ENCODE data around the gene NPC1.
"Not testable (repeated sequence)": the region's sequence is repeated elsewhere in the genome, so short reads cannot be mapped to it uniquely, and the experiment has no call there.

Gene NPC1

DNA sequence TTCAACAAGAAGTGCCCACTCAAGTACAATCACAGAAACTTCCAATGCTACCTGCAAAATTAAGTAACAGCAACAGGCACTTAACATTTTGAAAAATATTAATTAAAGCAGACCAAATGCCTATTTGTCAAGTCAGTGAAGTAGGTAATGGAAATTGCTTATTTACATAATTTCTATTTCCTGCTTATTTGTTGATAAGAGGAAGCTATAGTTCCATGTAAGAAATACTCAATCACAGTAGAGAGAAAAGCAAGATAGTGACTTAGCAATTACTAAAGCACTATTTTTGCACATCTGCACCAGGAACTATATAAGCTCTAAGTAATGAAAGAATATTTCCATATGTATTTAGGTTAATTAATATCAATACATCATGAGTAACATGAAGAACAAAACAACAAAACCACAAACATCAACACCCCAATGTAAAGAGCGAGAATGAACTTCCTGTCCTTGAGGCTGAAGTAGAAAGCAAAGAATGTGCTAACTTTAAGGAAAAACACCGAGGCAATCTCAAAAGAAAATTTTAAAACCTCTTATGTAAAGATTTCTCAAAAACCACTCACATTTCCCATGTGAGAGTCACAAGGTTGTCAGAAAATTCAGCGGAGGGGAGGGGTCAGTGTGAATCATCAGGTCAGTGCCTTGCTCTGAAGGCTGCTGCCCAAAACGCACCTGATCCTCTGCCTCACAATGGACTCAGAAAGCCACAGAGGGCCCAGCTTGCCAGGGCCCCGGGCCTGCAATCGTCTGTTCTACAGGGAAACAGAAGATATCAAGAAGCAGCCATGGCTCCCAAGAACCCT, 12.5 kb downstream of the NPC1 start:
- no peak for DNase-seq

GRCh38 chr18:23573020-23573419, 13.3 kb downstream of the NPC1 start:
- no peak for DNase-seq

DNA sequence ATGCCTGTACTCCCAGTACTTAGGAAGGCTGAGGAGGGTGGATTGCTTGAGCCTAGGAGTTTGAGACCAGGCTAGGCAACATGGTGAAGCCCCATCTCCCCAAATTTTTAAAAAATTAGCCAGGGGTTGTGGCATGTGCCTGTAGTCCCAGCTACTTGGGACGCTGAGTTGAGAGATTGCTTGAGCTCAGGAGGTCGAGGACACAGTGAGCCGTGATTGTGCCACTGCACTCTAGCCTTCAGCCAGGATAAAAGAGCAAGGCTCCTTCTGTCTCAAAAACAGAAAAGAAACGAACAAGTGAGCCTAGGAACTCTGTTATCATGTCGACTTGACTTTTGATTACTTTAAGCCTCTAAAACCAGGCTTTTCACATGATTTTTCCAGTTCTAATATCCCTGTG, 13.7 kb downstream of the NPC1 start:
- no peak for DNase-seq

- DNase-seq, result no peak
These were observed 14.3 kb downstream of the NPC1 start for GRCh38 chr18:23572012-23572411.

DNA sequence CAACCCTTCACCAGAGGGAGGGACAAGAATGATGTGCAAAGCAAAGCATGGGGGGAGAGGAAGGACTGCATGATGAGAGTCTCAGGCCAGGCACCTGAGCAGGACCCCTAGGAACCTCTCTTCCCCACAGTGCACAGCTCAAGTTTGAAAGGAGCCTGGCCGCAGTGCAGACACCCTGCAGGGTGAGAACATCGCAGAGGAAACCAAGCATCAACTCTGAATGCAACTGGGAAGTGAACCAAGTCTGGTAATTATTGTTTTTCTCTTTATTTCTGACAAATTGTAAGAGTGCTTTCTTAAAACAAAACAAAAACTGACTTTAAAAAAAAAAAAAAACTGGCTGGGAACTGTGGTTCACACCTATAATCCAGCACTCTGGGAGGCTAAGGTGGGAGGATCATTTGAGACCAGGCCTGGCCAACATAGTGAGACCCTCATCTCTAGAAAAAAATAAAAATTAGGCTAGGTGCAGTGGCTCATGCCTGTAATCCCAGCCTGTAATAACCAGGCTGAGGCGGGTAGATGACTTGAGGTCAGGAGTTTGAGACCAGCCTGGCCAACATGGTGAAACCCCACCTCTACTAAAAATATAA, 15.3 kb downstream of the NPC1 start:
- DNase-seq, result no peak

DNA sequence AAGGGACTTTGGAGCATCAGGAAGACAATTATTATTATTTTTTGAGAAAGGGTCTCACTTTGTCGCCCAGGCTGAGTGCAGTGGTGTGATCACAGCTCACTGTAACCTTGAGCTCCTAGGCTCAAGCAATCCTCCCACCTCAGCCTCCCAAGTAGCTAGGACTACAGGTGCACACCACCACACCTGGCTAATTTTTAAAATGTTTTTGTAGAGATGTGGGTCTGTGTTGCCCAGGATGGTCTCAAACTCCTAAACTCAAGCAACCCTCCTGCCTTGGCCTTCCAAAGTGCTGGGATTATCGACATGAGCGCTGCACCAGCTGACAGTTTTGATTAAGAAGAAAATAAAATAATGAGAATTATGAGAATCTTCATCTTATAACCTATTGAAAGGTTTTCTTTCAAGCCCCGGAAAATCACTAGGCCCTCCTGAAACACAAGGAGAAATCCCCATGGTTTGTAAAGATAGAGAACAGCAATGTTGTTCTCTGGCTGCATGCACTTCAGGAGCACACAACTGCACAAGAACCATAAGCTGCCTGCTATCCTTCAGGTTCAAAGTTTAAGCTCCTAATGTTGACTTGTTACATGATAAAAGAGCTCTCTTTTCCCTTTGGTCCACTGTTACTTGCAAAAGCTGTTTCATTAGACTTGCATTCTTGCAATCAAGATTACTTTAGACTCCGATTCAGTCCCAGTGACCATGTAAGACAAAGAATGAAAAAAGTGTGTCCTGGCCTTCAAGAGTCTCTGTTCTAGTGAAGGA, 16.8 kb downstream of the NPC1 start:
- no peak for DNase-seq

DNA sequence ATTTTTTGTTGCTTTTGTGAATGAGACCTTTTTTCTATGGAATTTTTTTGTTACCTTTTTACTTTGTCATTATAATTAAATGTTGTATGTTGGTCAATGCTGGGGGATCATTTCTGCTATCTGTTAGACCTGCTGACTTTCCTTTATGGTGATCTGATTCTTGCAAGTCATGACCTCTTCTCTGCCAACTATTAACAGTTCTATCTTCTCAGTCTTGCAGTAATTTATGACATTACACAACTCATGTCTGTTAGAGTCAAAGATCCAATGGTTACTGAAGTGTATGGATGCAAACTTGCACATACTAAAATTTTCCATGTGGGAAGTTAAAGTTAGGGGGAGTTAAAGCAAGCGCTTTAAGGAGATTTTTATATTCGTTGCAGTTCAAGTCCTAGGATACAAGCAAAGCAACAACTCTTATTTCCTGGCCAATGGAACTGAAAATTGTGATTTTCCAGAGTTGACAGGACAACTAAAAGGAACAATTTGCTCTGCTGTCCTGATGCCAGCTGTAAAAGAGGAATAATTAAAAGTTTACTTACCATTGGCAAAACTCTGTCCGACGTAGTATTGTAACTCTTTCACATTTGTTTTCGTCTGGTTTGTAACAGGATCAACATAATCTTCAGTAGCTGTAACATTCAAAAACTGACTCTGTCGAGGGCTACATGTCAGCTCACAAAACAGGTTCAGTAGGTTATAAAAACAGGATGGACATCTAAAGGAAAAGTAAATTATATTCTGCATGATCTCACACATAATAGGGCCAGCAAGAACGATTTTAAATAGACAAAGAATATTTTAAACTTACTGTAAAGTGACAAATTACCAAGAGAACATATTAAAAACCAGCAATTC, 17.8 kb downstream of the NPC1 start:
- DNase-seq, result no peak

DNA sequence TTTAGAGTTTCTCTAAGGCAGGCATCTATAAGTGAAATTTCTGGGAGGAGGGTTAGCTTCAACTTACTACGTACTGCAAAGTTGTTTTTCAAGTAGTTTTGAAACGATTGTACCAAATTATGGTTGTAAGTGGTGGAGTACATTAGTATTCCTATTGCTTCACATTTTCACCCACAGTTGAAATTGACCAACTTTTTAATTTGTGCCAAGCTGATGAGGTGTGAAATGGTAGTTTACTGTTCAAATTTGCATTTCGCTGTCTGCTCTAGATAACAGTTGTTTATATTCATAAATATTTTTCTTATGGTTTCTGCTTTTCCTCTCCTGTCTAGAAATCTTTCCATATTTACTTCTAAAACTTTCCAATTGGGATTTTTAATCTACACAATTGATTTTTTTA, 18.6 kb downstream of the NPC1 start:
- DNase-seq, result no peak

- DNase-seq, result no peak
These were observed 20.3 kb downstream of the NPC1 start for GRCh38 chr18:23565916-23566547.

DNA sequence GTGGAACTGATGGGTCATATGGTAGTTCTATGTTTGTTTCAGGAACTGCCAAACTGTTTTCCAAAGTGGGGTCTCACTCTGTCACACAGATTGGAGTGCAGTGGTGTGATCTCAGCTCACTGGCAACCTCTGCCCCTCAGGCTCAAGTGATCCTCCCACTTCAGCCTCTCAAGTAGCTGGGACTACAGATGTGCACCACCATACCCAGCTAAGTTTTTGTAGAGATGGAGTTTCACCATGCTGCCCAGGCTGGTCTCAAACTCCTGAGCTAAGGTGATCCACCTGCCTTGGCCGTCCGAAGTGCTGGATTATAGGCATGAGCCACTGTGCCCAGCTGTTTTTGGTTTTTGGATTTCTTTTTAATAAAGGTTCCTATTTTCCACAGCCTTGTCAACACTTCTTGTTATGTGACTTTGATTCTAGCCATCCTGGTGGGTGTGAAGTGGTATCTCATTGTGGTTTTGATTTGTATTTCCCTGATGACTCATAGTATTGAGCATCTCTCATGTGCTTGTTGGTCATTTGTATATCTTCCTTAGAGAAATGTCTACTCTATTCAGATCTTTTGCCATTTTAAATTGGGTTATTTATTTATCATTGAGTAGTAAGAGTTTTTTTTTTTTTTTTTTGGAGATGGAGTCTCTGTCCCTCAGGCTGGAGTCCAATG, 22.8 kb downstream of the NPC1 start:
- no peak for DNase-seq

GRCh38 chr18:23560186-23560585, 26.1 kb downstream of the NPC1 start:
- DNase-seq, result no peak

DNA sequence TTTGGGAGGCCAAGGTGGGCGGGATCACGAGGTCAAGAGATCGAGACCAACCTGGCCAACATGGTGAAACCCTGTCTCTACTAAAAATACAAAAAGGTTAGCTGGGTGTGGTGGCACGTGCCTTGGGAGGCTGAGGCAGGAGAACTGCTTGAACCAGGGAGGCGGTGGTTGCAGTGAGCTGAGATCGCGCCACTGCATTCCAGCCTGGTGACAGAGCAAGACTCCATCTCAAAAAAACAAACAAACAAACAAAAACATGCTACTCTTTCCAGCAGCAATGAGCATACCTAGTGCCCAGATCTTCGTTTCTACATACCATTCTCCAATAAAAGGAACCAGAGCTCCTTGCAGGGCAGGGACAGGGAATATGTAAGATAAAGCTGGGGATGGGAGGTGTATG, 28.8 kb downstream of the NPC1 start:
- not testable (repeated sequence) for DNase-seq

DNA sequence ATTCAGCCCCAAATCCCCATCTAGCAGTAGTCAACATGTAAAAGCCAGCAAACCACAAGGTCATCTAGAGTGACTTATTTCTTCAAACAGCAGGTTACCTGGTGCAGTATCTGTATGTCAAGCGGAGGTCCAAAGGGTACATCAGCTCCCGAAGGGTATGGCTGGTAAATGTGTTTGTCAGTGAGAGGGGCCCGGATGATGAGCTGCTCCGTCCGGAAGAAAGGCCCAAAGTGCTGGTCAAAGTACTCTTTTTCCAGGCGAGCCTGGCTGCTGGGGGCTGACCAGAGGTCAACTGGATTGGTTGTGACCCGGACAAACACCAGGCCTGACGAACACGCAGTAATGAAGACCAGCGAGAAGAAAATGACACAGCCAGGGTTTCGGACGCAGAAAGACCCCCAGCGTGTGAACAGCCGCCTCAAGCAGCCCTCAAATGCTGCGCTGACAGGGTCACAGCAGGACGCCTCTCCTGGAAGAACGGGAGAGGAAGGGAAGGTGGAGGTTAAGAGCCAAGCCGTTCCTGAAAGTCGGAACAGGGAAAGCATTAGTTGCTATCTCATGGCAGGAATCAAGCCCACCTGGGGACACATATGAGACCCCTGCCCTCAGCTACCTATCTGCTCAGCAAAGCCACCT, 30.0 kb downstream of the NPC1 start:
- no peak for DNase-seq

DNA sequence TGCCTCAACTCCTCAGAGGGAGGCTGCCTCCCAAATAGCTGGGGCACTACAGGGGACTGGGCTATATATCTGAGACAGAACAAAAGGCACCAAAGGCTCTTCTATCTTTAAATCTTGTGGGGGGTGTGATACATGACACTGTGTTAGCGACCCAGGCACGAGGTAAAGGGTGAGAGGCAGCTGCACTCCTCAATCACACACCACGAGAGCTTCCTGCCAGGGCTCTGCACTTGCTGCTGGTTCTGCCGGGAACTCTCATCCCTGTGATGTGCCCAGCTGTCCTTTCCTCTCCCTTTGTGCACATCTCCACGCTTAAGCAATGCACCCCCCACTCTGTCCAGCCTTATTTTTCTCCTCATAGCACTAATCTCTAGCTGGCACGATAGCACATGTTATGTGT, 32.4 kb downstream of the NPC1 start:
- DNase-seq, result no peak

- no peak for DNase-seq
These were observed 33.8 kb downstream of the NPC1 start for GRCh38 chr18:23552505-23552904.

GRCh38 chr18:23551978-23552377, 34.3 kb downstream of the NPC1 start:
- DNase-seq, result no peak

DNA sequence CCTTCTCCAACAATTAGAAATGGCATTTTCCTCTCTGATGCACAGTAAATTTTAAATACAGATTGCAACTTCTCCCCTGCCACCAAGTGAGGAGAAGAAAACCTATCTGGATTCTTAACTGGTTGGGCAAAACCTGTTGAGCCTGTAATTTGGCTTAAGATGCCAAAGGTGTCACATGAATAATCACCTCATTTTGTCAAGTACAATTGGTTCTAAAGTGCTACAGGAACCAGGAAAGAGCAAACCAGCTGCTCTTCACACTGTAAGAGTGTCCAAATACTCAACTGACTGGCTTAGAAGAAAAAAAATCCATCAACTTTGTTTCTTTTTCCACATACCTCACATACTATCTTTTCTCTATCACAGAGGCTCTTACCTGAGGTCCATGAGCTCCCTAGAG, 35.4 kb downstream of the NPC1 start:
- DNase-seq, result no peak

DNA sequence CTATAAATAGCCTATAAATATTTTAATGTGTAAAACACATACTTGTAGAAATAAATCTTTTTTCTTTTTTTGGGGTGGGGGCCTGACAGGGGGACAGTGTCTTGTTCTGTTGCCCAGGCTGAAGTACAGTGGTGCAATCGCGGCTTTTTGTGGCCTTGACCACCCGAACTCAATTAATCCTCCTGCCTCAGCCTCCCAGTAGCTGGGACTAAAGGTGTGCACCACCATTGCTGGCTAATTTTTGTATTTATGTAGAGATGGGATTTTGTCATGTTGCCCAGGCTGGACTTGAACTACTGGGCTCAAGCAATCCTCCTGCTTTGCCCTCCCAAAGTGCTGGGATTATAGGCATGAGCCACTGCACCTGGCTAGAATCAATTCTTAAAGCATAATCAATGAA, 37.6 kb downstream of the NPC1 start:
- DNase-seq, result no peak

- DNase-seq, result no peak
These were observed 38.0 kb downstream of the NPC1 start for GRCh38 chr18:23548275-23548674.

GRCh38 chr18:23547846-23548245, 38.5 kb downstream of the NPC1 start:
- DNase-seq, result no peak

DNA sequence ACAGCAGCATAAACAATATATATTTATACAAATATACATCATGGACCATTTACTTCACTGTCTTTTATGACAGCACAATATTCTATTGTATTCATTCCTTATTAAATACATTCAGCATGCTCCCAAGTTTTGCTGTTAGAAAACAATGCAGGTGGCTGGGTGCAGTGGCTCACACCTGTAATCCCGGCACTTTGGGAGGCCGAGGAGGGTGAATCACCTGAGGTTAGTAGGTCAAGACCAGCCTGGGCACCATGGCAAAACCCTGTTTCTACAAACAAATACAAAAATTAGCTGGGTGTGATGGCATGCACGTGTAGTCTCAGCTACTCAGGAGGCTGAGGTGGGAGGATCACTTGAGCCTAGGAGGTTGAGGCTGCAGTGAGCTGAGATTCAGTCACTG, 39.0 kb downstream of the NPC1 start:
- no peak for DNase-seq
